GM23338 (cell line): ENCODE measurements around the gene EXOC1L. TPM values are rescaled to one million over a fixed set of nuclear protein-coding genes. Genes with fewer than 3 reads are reported as not detected.

Experiments
- ATAC-seq: fragments of 200-7000 bp; cut with Tn5 transposase; 3 replicates; pipeline ENCODE4 v1.9.1; 2020
- DNase-seq: peaks from one replicate; pipeline ENCODE4 v3.0.0-alpha.2; 2015; ENCODE audit warnings: low spot score
- H2AFZ ChIP-seq: fragments of 200-600 bp; sonication (generic); 2 replicates; pipeline ENCODE4 v1.8.0; 2016; ENCODE audit warnings: antibody characterized with exemption, mild to moderate bottlenecking, moderate library complexity
- H3F3A ChIP-seq: fragments of 200-600 bp; sonication (generic); replicated peaks from 2 replicates; pipeline ENCODE4 v1.8.0; 2017; ENCODE audit warnings: antibody characterized with exemption, mixed run types, low read depth
- H3K27ac ChIP-seq: fragments of 200-600 bp; sonication (generic); 2 replicates; pipeline ENCODE4 v1.6.1; 2016; ENCODE audit warnings: low read depth
- H3K27me3 ChIP-seq: fragments of 200-600 bp; sonication (generic); 2 replicates; pipeline ENCODE4 v1.8.0; 2016; ENCODE audit warnings: mild to moderate bottlenecking, mixed run types, moderate library complexity; ENCODE audit not compliant: insufficient read depth
- H3K36me3 ChIP-seq: fragments of 200-600 bp; sonication (generic); 2 replicates; pipeline ENCODE4 v1.8.0; 2016; ENCODE audit warnings: mild to moderate bottlenecking; ENCODE audit not compliant: insufficient read depth
- H3K4me1 ChIP-seq: fragments of 200-600 bp; sonication (generic); 2 replicates; pipeline ENCODE4 v1.8.0; 2016; ENCODE audit warnings: mild to moderate bottlenecking, moderate library complexity; ENCODE audit not compliant: insufficient read depth
- H3K4me2 ChIP-seq: fragments of 200-600 bp; sonication (generic); 2 replicates; pipeline ENCODE4 v1.7.1; 2017; ENCODE audit warnings: mixed run types
- H3K4me3 ChIP-seq: fragments of 200-600 bp; sonication (generic); 2 replicates; pipeline ENCODE4 v1.6.1; 2016; ENCODE audit warnings: mixed run types
- H3K79me2 ChIP-seq: fragments of 200-600 bp; sonication (generic); replicated peaks from 2 replicates; pipeline ENCODE4 v1.8.0; 2017; ENCODE audit warnings: mild to moderate bottlenecking; ENCODE audit not compliant: insufficient read depth
- H3K9me2 ChIP-seq: fragments of 200-600 bp; sonication (generic); 2 replicates; pipeline ENCODE4 v1.8.0; 2017; ENCODE audit not compliant: insufficient read depth
- H4K20me1 ChIP-seq: fragments of 200-600 bp; sonication (generic); replicated peaks from 2 replicates; pipeline ENCODE4 v1.8.0; 2017; ENCODE audit warnings: mild to moderate bottlenecking; ENCODE audit not compliant: insufficient read depth
- H3K27ac Mint-ChIP-seq: 2 replicates; pipeline ENCODE4 v1.8.0; 2020; ENCODE audit warnings: inconsistent platforms, mild to moderate bottlenecking, moderate library complexity, mixed read lengths
- H3K27me3 Mint-ChIP-seq: 3 replicates; pipeline ENCODE4 v1.8.0; 2022; ENCODE audit warnings: low read depth, mild to moderate bottlenecking, moderate library complexity, mixed read lengths, inconsistent platforms; ENCODE audit not compliant: insufficient read depth, poor library complexity
- H3K36me3 Mint-ChIP-seq: 3 replicates; pipeline ENCODE4 v1.8.0; 2021; ENCODE audit warnings: low read depth, mild to moderate bottlenecking, inconsistent platforms, moderate library complexity, mixed read lengths
- H3K4me1 Mint-ChIP-seq: 3 replicates; pipeline ENCODE4 v1.8.0; 2020; ENCODE audit warnings: mild to moderate bottlenecking, inconsistent platforms, mixed read lengths
- H3K4me3 Mint-ChIP-seq: 3 replicates; pipeline ENCODE4 v1.8.0; 2021; ENCODE audit warnings: moderate library complexity, mild to moderate bottlenecking, inconsistent platforms, mixed read lengths
- H3K9me3 Mint-ChIP-seq: 3 replicates; pipeline ENCODE4 v1.8.0; 2020; ENCODE audit warnings: moderate library complexity, mild to moderate bottlenecking, inconsistent platforms, mixed read lengths
- CREB1 ChIP-seq: fragments of 250-450 bp; sonication (Bioruptor Pico); IDR thresholded peaks from 2 replicates; pipeline ENCODE4 v1.5.0; 2020; ENCODE audit warnings: low read depth, mild to moderate bottlenecking, moderate library complexity
- EZH2 ChIP-seq: fragments of 200-600 bp; sonication (generic); IDR thresholded peaks from one replicate; pipeline ENCODE4 v1.8.0; 2017; ENCODE audit warnings: antibody characterized with exemption, mild to moderate bottlenecking, low read depth; ENCODE audit not compliant: unreplicated experiment
- EZH2phosphoT487 ChIP-seq: fragments of 200-600 bp; sonication (generic); IDR thresholded peaks from one replicate; pipeline ENCODE4 v1.8.1; 2018; ENCODE audit warnings: antibody characterized with exemption; ENCODE audit not compliant: unreplicated experiment
- JUNB ChIP-seq: IDR thresholded peaks from one replicate; pipeline ENCODE4 v1.6.1; 2016; ENCODE audit warnings: antibody characterized with exemption; ENCODE audit not compliant: unreplicated experiment
- NANOG ChIP-seq: IDR thresholded peaks from 2 replicates; pipeline ENCODE4 v1.6.1; 2016; ENCODE audit warnings: antibody characterized with exemption, borderline replicate concordance
- POLR2AphosphoS5 ChIP-seq: IDR thresholded peaks from 2 replicates; pipeline ENCODE4 v1.6.1; 2016; ENCODE audit warnings: antibody characterized with exemption, low read depth
- STAT1 ChIP-seq: IDR thresholded peaks from one replicate; pipeline ENCODE4 v1.6.1; 2016; ENCODE audit warnings: antibody characterized with exemption; ENCODE audit not compliant: unreplicated experiment
- ZNF114 ChIP-seq: fragments of 250-450 bp; sonication (Bioruptor Pico); IDR thresholded peaks from 2 replicates; pipeline ENCODE4 v1.5.0; 2020; ENCODE audit warnings: mild to moderate bottlenecking, moderate library complexity
- ZNF331 ChIP-seq: fragments of 250-450 bp; sonication (Bioruptor Pico); IDR thresholded peaks from 2 replicates; pipeline ENCODE4 v1.5.0; 2020; ENCODE audit warnings: low read depth, mild to moderate bottlenecking, moderate library complexity
- polyA plus RNA-seq: library from polyadenylated mRNA; unstranded; fragments of >200 nt; fragmentation: Nextera tagmentation; extraction: Ambion mirVana; gene quantifications from 2 replicates; pipeline ENCODE4 v1.2.1, GENCODE V29; 2016
- total RNA-seq: library from RNA; depleted of rRNA; stranded (reverse); fragments of >200 nt; shearing (Covaris generic); gene quantifications from 2 replicates; pipeline ENCODE4 v1.2.3, GENCODE V29; 2014
- TF ChIP-seq, protein P1 (sequence below): fragments of 250-450 bp; sonication (Bioruptor Pico); IDR thresholded peaks from 2 replicates; pipeline ENCODE4 v1.5.0; 2020; ENCODE audit warnings: mild to moderate bottlenecking, moderate library complexity
- TF ChIP-seq, protein P2 (sequence below): IDR thresholded peaks from 2 replicates; pipeline ENCODE4 v1.6.1; 2016; ENCODE audit warnings: antibody characterized with exemption
- TF ChIP-seq, protein P3 (sequence below), 2 experiments: fragments of 200-600 bp in 1 of 2; sonication (generic) in 1 of 2; conservative IDR thresholded peaks; 2 replicates each; pipeline versions ENCODE4 v1.5.1 to v1.6.1; 2016 to 2017; ENCODE audit warnings: antibody characterized with exemption in 2 of 2, low read depth in 2 of 2, mild to moderate bottlenecking in 2 of 2, moderate library complexity in 1 of 2

The EXOC1L gene
- total and polyA plus RNA-seq, 2 experiments from 2014 or later, result not detected

DNA sequence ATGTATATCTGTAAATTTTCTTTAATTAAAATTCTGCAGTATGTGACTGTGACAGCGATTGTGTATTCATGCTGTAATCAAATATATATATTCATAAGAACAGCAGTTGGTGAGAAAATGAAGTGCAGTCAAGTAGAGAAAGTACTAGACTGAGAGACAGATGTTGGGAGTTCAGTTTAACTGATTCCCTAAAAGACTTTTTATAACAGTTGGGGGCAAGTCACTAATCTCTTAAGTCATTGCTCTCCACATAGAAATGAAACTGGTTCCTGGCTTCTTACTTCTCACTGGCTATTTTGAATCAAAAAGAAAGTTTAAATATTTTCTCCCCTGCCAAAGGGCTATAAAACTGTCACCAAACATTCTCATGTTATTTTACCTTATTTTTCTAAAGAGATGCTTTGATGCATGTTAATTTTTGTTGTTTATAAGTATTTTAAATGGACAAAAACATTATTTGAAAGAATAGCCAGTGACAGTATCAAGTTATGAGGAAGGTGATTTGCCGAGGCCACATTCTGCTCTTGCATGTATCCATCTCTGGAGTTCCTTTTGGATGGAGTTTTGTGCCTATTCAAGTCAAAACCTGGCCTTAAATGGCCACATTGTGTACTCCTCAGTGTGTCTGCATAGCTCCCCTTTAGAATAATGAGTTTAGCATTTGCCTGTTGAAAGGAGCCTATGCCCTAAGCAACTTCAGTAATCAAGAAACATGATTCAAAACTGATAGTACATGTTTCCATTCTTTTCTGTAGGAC, 64.7 kb downstream of the EXOC1L start:
- Mint-ChIP-seq H3K9me3 (no peaks in the 10 kb centered on the region; the same call in 2 of the 3 replicates), H3K27ac (no peak overlapping the region), H3K4me3 (no peak overlapping the region), H3K4me1 (peaks cover 5% of the 10 kb centered on the region; the same call in 2 of the 3 replicates), H3K36me3 (peaks cover 19% of the 10 kb centered on the region), H3K27me3 (no peaks in the 10 kb centered on the region)
- no peak overlapping the region for H2AFZ ChIP-seq
- DNase-seq, result no peak
- no peaks in the 10 kb centered on the region for H3F3A ChIP-seq
- TF ChIP-seq EZH2, result no peak
- H3K36me3 ChIP-seq, result no peaks in the 10 kb centered on the region; the same call in 1 of the 2 replicates
- H3K27me3 ChIP-seq, result no peaks in the 10 kb centered on the region
- H3K27ac ChIP-seq, result no peak overlapping the region
- no peak overlapping the region for H3K4me2 ChIP-seq
- H3K4me1 ChIP-seq, result no peaks in the 10 kb centered on the region
- no peaks in the 10 kb centered on the region for H3K9me2 ChIP-seq
- no peak overlapping the region for H3K4me3 ChIP-seq
- no peaks in the 10 kb centered on the region; the same call in 1 of the 2 replicates for H4K20me1 ChIP-seq
- no peaks in the 10 kb centered on the region for H3K79me2 ChIP-seq
- no peak for ATAC-seq

DNA sequence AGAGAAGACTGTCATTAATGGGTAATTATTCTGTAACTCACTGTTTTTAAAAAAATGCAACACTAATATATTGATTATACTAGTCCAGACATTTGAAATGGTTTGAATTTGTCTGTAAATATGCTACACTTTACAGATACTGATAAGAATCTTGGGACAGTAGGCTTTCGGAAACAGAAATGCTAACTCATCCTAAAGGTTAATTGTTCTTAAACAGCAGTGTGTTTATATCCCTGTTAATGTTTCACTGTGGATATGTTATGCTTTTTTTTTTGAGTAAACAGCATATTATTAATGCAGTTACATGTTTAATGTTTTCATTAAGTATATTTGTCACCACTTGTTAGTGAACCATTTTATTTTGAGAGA, 65.2 kb downstream of the EXOC1L start:
- H3K4me3 Mint-ChIP-seq, result no peak overlapping the region
- H3K27ac ChIP-seq, result no peak overlapping the region
- no peak overlapping the region for H3K27ac Mint-ChIP-seq
- peaks cover 5% of the 10 kb centered on the region; the same call in 2 of the 3 replicates for H3K4me1 Mint-ChIP-seq
- no peaks in the 10 kb centered on the region for H3K4me1 ChIP-seq
- no peaks in the 10 kb centered on the region; the same call in 1 of the 2 replicates for H3K36me3 ChIP-seq
- H2AFZ ChIP-seq, result no peak overlapping the region
- no peaks in the 10 kb centered on the region for H3K9me2 ChIP-seq
- H3K36me3 Mint-ChIP-seq, result peaks cover 19% of the 10 kb centered on the region
- H3F3A ChIP-seq, result no peaks in the 10 kb centered on the region
- no peaks in the 10 kb centered on the region for H3K27me3 ChIP-seq
- H4K20me1 ChIP-seq, result no peaks in the 10 kb centered on the region; the same call in 1 of the 2 replicates
- H3K79me2 ChIP-seq, result no peaks in the 10 kb centered on the region
- no peaks in the 10 kb centered on the region for H3K27me3 Mint-ChIP-seq
- DNase-seq (no peak), ATAC-seq (no peak)
- H3K4me3 ChIP-seq, result no peak overlapping the region
- H3K4me2 ChIP-seq, result no peak overlapping the region
- no peaks in the 10 kb centered on the region; the same call in 2 of the 3 replicates for H3K9me3 Mint-ChIP-seq
- TF ChIP-seq EZH2 (no peak), CREB1 (no peak), POLR2AphosphoS5 (no peak), NANOG (no peak), STAT1 (no peak), ZNF331 (CRISPR knock-in tag) (no peak), JUNB (no peak), ZNF114 (no peak), EZH2phosphoT487 (no peak)
- TF ChIP-seq, protein P1, sequence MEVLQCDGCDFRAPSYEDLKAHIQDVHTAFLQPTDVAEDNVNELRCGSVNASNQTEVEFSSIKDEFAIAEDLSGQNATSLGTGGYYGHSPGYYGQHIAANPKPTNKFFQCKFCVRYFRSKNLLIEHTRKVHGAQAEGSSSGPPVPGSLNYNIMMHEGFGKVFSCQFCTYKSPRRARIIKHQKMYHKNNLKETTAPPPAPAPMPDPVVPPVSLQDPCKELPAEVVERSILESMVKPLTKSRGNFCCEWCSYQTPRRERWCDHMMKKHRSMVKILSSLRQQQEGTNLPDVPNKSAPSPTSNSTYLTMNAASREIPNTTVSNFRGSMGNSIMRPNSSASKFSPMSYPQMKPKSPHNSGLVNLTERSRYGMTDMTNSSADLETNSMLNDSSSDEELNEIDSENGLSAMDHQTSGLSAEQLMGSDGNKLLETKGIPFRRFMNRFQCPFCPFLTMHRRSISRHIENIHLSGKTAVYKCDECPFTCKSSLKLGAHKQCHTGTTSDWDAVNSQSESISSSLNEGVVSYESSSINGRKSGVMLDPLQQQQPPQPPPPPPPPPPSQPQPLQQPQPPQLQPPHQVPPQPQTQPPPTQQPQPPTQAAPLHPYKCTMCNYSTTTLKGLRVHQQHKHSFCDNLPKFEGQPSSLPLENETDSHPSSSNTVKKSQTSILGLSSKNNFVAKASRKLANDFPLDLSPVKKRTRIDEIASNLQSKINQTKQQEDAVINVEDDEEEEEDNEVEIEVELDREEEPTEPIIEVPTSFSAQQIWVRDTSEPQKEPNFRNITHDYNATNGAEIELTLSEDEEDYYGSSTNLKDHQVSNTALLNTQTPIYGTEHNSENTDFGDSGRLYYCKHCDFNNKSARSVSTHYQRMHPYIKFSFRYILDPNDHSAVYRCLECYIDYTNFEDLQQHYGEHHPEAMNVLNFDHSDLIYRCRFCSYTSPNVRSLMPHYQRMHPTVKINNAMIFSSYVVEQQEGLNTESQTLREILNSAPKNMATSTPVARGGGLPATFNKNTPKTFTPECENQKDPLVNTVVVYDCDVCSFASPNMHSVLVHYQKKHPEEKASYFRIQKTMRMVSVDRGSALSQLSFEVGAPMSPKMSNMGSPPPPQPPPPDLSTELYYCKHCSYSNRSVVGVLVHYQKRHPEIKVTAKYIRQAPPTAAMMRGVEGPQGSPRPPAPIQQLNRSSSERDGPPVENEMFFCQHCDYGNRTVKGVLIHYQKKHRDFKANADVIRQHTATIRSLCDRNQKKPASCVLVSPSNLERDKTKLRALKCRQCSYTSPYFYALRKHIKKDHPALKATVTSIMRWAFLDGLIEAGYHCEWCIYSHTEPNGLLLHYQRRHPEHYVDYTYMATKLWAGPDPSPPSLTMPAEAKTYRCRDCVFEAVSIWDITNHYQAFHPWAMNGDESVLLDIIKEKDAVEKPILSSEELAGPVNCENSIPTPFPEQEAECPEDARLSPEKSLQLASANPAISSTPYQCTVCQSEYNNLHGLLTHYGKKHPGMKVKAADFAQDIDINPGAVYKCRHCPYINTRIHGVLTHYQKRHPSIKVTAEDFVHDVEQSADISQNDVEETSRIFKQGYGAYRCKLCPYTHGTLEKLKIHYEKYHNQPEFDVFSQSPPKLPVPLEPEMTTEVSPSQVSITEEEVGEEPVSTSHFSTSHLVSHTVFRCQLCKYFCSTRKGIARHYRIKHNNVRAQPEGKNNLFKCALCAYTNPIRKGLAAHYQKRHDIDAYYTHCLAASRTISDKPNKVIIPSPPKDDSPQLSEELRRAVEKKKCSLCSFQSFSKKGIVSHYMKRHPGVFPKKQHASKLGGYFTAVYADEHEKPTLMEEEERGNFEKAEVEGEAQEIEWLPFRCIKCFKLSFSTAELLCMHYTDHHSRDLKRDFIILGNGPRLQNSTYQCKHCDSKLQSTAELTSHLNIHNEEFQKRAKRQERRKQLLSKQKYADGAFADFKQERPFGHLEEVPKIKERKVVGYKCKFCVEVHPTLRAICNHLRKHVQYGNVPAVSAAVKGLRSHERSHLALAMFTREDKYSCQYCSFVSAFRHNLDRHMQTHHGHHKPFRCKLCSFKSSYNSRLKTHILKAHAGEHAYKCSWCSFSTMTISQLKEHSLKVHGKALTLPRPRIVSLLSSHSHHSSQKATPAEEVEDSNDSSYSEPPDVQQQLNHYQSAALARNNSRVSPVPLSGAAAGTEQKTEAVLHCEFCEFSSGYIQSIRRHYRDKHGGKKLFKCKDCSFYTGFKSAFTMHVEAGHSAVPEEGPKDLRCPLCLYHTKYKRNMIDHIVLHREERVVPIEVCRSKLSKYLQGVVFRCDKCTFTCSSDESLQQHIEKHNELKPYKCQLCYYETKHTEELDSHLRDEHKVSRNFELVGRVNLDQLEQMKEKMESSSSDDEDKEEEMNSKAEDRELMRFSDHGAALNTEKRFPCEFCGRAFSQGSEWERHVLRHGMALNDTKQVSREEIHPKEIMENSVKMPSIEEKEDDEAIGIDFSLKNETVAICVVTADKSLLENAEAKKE, result no peak
- TF ChIP-seq, protein P2, sequence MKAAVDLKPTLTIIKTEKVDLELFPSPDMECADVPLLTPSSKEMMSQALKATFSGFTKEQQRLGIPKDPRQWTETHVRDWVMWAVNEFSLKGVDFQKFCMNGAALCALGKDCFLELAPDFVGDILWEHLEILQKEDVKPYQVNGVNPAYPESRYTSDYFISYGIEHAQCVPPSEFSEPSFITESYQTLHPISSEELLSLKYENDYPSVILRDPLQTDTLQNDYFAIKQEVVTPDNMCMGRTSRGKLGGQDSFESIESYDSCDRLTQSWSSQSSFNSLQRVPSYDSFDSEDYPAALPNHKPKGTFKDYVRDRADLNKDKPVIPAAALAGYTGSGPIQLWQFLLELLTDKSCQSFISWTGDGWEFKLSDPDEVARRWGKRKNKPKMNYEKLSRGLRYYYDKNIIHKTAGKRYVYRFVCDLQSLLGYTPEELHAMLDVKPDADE, result no peak
- TF ChIP-seq, protein P3, sequence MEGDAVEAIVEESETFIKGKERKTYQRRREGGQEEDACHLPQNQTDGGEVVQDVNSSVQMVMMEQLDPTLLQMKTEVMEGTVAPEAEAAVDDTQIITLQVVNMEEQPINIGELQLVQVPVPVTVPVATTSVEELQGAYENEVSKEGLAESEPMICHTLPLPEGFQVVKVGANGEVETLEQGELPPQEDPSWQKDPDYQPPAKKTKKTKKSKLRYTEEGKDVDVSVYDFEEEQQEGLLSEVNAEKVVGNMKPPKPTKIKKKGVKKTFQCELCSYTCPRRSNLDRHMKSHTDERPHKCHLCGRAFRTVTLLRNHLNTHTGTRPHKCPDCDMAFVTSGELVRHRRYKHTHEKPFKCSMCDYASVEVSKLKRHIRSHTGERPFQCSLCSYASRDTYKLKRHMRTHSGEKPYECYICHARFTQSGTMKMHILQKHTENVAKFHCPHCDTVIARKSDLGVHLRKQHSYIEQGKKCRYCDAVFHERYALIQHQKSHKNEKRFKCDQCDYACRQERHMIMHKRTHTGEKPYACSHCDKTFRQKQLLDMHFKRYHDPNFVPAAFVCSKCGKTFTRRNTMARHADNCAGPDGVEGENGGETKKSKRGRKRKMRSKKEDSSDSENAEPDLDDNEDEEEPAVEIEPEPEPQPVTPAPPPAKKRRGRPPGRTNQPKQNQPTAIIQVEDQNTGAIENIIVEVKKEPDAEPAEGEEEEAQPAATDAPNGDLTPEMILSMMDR (conservative IDR thresholded peaks at IDR 0.05; ENCODE audit: low read depth in 2 of 2), result no peak
